Measurements from ENCODE around the gene FHAD1. TPM values are rescaled to one million over a fixed set of nuclear protein-coding genes. Genes with fewer than 3 reads are reported as not detected.

Gene FHAD1
- total RNA-seq, 1 donor = 0.72 TPM

DNA sequence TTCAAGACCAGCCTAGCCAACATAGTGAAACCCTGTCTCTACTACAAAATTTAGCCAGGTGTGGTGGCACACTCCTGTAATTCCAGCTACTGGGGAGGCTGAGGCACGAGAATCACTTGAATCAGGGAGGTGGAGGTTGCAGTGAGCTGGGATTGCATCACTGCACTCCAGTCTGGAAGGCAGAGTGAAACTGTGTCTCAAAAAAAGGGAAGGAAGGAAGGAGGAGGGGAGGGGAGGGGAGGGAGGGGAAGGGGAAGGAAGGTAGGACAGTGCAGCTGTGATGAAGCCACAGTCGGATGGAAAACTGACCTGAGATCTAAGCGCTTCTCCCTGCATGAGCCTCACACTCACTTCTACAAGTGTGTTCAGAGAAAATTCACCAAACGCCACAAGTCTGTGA lies 22.0 kb upstream of the FHAD1 start:
- no peak overlapping the region for H3K4me2 ChIP-seq (ENCODE audit: insufficient read depth, low read length)
- no peaks in the 10 kb centered on the region for H3K27me3 ChIP-seq (ENCODE audit: insufficient read depth, low read length)
- TF ChIP-seq, protein P1, sequence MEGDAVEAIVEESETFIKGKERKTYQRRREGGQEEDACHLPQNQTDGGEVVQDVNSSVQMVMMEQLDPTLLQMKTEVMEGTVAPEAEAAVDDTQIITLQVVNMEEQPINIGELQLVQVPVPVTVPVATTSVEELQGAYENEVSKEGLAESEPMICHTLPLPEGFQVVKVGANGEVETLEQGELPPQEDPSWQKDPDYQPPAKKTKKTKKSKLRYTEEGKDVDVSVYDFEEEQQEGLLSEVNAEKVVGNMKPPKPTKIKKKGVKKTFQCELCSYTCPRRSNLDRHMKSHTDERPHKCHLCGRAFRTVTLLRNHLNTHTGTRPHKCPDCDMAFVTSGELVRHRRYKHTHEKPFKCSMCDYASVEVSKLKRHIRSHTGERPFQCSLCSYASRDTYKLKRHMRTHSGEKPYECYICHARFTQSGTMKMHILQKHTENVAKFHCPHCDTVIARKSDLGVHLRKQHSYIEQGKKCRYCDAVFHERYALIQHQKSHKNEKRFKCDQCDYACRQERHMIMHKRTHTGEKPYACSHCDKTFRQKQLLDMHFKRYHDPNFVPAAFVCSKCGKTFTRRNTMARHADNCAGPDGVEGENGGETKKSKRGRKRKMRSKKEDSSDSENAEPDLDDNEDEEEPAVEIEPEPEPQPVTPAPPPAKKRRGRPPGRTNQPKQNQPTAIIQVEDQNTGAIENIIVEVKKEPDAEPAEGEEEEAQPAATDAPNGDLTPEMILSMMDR (IDR thresholded peaks at IDR 0.05; ENCODE audit: extremely low read depth, low read depth, low read length) = no peak
- DNase-seq (ENCODE audit: insufficient read length, low spot score, missing footprints) = no peak
- H2AFZ ChIP-seq (ENCODE audit: low read length) = no peak overlapping the region
- H3K4me1 ChIP-seq (ENCODE audit: insufficient read depth, low read length) = no peaks in the 10 kb centered on the region
- no peaks in the 10 kb centered on the region for H4K20me1 ChIP-seq (ENCODE audit: insufficient read depth, low read length)
- H3K27ac ChIP-seq (ENCODE audit: low read depth, low read length) = no peak overlapping the region
- H3K36me3 ChIP-seq (ENCODE audit: insufficient read depth, low read length) = no peaks in the 10 kb centered on the region
- no peaks in the 10 kb centered on the region for H3K79me2 ChIP-seq (ENCODE audit: insufficient read depth, low read length)
- no peaks in the 10 kb centered on the region for H3K9me3 ChIP-seq (ENCODE audit: low read depth, low read length)
- H3K4me3 ChIP-seq (ENCODE audit: insufficient read depth, low read length) = no peak overlapping the region

- H3K79me2 ChIP-seq (ENCODE audit: insufficient read depth, low read length) = no peaks in the 10 kb centered on the region
- no peaks in the 10 kb centered on the region for H3K4me1 ChIP-seq (ENCODE audit: insufficient read depth, low read length)
- H3K4me3 ChIP-seq (ENCODE audit: insufficient read depth, low read length) = no peak overlapping the region
- no peaks in the 10 kb centered on the region for H4K20me1 ChIP-seq (ENCODE audit: insufficient read depth, low read length)
- no peaks in the 10 kb centered on the region for H3K27me3 ChIP-seq (ENCODE audit: insufficient read depth, low read length)
- DNase-seq (ENCODE audit: insufficient read length, low spot score, missing footprints) = no peak
- no peak overlapping the region for H3K4me2 ChIP-seq (ENCODE audit: insufficient read depth, low read length)
- H2AFZ ChIP-seq (ENCODE audit: low read length) = no peak overlapping the region
- no peak overlapping the region for H3K27ac ChIP-seq (ENCODE audit: low read depth, low read length)
- H3K36me3 ChIP-seq (ENCODE audit: insufficient read depth, low read length) = no peaks in the 10 kb centered on the region
- TF ChIP-seq, protein P1 (IDR thresholded peaks at IDR 0.05; ENCODE audit: extremely low read depth, low read depth, low read length) = no peak
- H3K9me3 ChIP-seq (ENCODE audit: low read depth, low read length) = no peaks in the 10 kb centered on the region
Measured at GRCh38 chr1:15225461-15225860, 21.6 kb upstream of the FHAD1 start.

- no peak overlapping the region for H2AFZ ChIP-seq (ENCODE audit: low read length)
- H3K4me2 ChIP-seq (ENCODE audit: insufficient read depth, low read length) = no peak overlapping the region
Measured at GRCh38 chr1:15226388-15227255, 20.4 kb upstream of the FHAD1 start.

GRCh38 chr1:15229707-15230131 lies 17.3 kb upstream of the FHAD1 start:
- no peaks in the 10 kb centered on the region for H3K27me3 ChIP-seq (ENCODE audit: insufficient read depth, low read length)
- TF ChIP-seq, protein P1 (IDR thresholded peaks at IDR 0.05; ENCODE audit: extremely low read depth, low read depth, low read length) = no peak
- H3K4me1 ChIP-seq (ENCODE audit: insufficient read depth, low read length) = no peaks in the 10 kb centered on the region
- H3K9me3 ChIP-seq (ENCODE audit: low read depth, low read length) = no peaks in the 10 kb centered on the region
- no peak overlapping the region for H3K27ac ChIP-seq (ENCODE audit: low read depth, low read length)
- H3K4me2 ChIP-seq (ENCODE audit: insufficient read depth, low read length) = no peak overlapping the region
- H3K36me3 ChIP-seq (ENCODE audit: insufficient read depth, low read length) = no peaks in the 10 kb centered on the region
- no peak overlapping the region for H3K4me3 ChIP-seq (ENCODE audit: insufficient read depth, low read length)
- H3K79me2 ChIP-seq (ENCODE audit: insufficient read depth, low read length) = no peaks in the 10 kb centered on the region
- no peaks in the 10 kb centered on the region for H4K20me1 ChIP-seq (ENCODE audit: insufficient read depth, low read length)
- H2AFZ ChIP-seq (ENCODE audit: low read length) = no peak overlapping the region
- DNase-seq (ENCODE audit: insufficient read length, low spot score, missing footprints) = no peak

More at GRCh38 chr1:15226388-15227255, 20.4 kb upstream of the FHAD1 start:
- TF ChIP-seq, protein P1 (IDR thresholded peaks at IDR 0.05; ENCODE audit: extremely low read depth, low read depth, low read length) = no peak
- Histone ChIP-seq H3K27me3 (ENCODE audit: insufficient read depth, low read length) (no peaks in the 10 kb centered on the region), H3K4me3 (ENCODE audit: insufficient read depth, low read length) (no peak overlapping the region), H4K20me1 (ENCODE audit: insufficient read depth, low read length) (no peaks in the 10 kb centered on the region), H3K27ac (ENCODE audit: low read depth, low read length) (no peak overlapping the region), H3K79me2 (ENCODE audit: insufficient read depth, low read length) (no peaks in the 10 kb centered on the region), H3K36me3 (ENCODE audit: insufficient read depth, low read length) (no peaks in the 10 kb centered on the region), H3K9me3 (ENCODE audit: low read depth, low read length) (no peaks in the 10 kb centered on the region), H3K4me1 (ENCODE audit: insufficient read depth, low read length) (no peaks in the 10 kb centered on the region)
- DNase-seq (ENCODE audit: insufficient read length, low spot score, missing footprints) = no peak

Measured in osteoblast (primary cell).